ENCODE measurements around the gene GID8. TPM values are rescaled to one million over a fixed set of nuclear protein-coding genes. Genes with fewer than 3 reads are reported as not detected.

The GID8 gene
- total and polyA plus RNA-seq, 2 of the 13 experiments (the other 11 are each of a cell fraction or from before 2014, with no cell fraction given): 39.6 to 59.8 TPM

GRCh38 chr20:62970307-62971210 lies 32.6 kb downstream of the GID8 start (continued):
- TF ChIP-seq KIAA2018 (CRISPR knock-in tag; IDR thresholded peaks at IDR 0.05; ENCODE audit: borderline replicate concordance): 0 out of 2 replicates have a peak, but pooled peaks have one; percentile 2
- TF ChIP-seq E2F1 (CRISPR knock-in tag; IDR thresholded peaks at IDR 0.05): no peak
- peak; percentile 76 for TF ChIP-seq ATF7-NPFF (CRISPR knock-in tag; IDR thresholded peaks at IDR 0.05; ENCODE audit: low read depth)
- no peak for TF ChIP-seq ZNF597 (CRISPR knock-in tag; IDR thresholded peaks at IDR 0.05)
- no peak for TF ChIP-seq PHF20 (CRISPR knock-in tag; IDR thresholded peaks at IDR 0.05)
- TF ChIP-seq GZF1 (CRISPR knock-in tag; IDR thresholded peaks at IDR 0.05): no peak
- TF ChIP-seq ZNF354B (CRISPR knock-in tag; IDR thresholded peaks at IDR 0.05): no peak; the same call in 1 of the 2 replicates
- TF ChIP-seq ELF3 (CRISPR knock-in tag; IDR thresholded peaks at IDR 0.05): no peak
- no peak; the same call in 1 of the 2 replicates for TF ChIP-seq BHLHE40 (IDR thresholded peaks at IDR 0.05; ENCODE audit: low read length)
- TF ChIP-seq YY1 (IDR thresholded peaks at IDR 0.05; ENCODE audit: insufficient read depth, insufficient replicate concordance, low read depth, low read length): peak; percentile 63
- peak; percentile 88; the same call in 1 of the 2 replicates for TF ChIP-seq ZNF234 (CRISPR knock-in tag; conservative IDR thresholded peaks at IDR 0.05)
- peak; percentile 85; the same call in 1 of the 2 replicates for TF ChIP-seq HNRNPL (IDR thresholded peaks at IDR 0.05; ENCODE audit: low read depth, low read length)
- TF ChIP-seq ATF5 (CRISPR knock-in tag; IDR thresholded peaks at IDR 0.05; ENCODE audit: low read depth): no peak
- peak; percentile 27; the same call in 1 of the 2 replicates for TF ChIP-seq ZNF225 (CRISPR knock-in tag; IDR thresholded peaks at IDR 0.05)
- no peak for TF ChIP-seq SOX5 (CRISPR knock-in tag; IDR thresholded peaks at IDR 0.05; ENCODE audit: borderline replicate concordance)
- no peak; the same call in 1 of the 2 replicates for TF ChIP-seq ZNF431 (CRISPR knock-in tag; IDR thresholded peaks at IDR 0.05; ENCODE audit: borderline replicate concordance, low read depth)
- TF ChIP-seq ZNF773 (CRISPR knock-in tag; IDR thresholded peaks at IDR 0.05; ENCODE audit: borderline replicate concordance): no peak
- no peak for TF ChIP-seq ZNF550 (CRISPR knock-in tag; IDR thresholded peaks at IDR 0.05; ENCODE audit: borderline replicate concordance)
